Fibroblast of lung (primary cell): ENCODE data around the gene SLC39A6. TPM values are rescaled to one million over a fixed set of nuclear protein-coding genes. Genes with fewer than 3 reads are reported as not detected.
A peak's percentile ranks its signal among the peaks of the same experiment; 100 is the strongest.
"Not testable (repeated sequence)": the region's sequence is repeated elsewhere in the genome, so short reads cannot be mapped to it uniquely, and the experiment has no call there.

Source experiments
- DNase-seq, 2 donors: peaks; one replicate each; pipeline versions ENCODE4 v3.0.0 to v3.0.0-alpha.2; 2010; ENCODE audit warnings: low read depth in 2 of 2
- H2AFZ ChIP-seq: 2 replicates; pipeline ENCODE4 v1.5.1; 2012; ENCODE audit warnings: low read length, control low read depth, inconsistent platforms
- H3K27ac ChIP-seq: 2 replicates; pipeline ENCODE4 v1.5.1; 2011; ENCODE audit warnings: low read length, control low read depth; ENCODE audit not compliant: insufficient read depth
- H3K27me3 ChIP-seq: 2 replicates; pipeline ENCODE4 v1.5.1; 2011; ENCODE audit warnings: mild to moderate bottlenecking, low read length; ENCODE audit not compliant: control insufficient read depth, insufficient read depth
- H3K36me3 ChIP-seq: 2 replicates; pipeline ENCODE4 v1.5.1; 2011; ENCODE audit warnings: low read length; ENCODE audit not compliant: control insufficient read depth, insufficient read depth
- H3K4me1 ChIP-seq: 2 replicates; pipeline ENCODE4 v1.5.1; 2011; ENCODE audit warnings: low read length; ENCODE audit not compliant: control insufficient read depth, insufficient read depth; ENCODE audit errors: extremely low read depth
- H3K4me2 ChIP-seq: 2 replicates; pipeline ENCODE4 v1.5.1; 2011; ENCODE audit warnings: low read length, control low read depth; ENCODE audit not compliant: insufficient read depth; ENCODE audit errors: extremely low read depth
- H3K4me3 ChIP-seq, 4 experiments: fragments of 200-600 bp in 1 of 4; sonication (generic) in 1 of 4; replicated peaks in 1 of 4; 2 replicates each; pipeline ENCODE4 v1.5.1; 2011 to 2016; ENCODE audit warnings: low read length in 4 of 4, low read depth in 3 of 4, mild to moderate bottlenecking in 3 of 4, control low read depth in 2 of 4, inconsistent platforms in 1 of 4, mixed read lengths in 1 of 4; ENCODE audit not compliant: insufficient read depth in 1 of 4; ENCODE audit errors: control extremely low read depth in 1 of 4
- H3K79me2 ChIP-seq: 2 replicates; pipeline ENCODE4 v1.5.1; 2012; ENCODE audit warnings: mild to moderate bottlenecking, low read length, inconsistent platforms; ENCODE audit not compliant: control insufficient read depth, insufficient read depth
- H3K9ac ChIP-seq: 2 replicates; pipeline ENCODE4 v1.5.1; 2011; ENCODE audit warnings: mild to moderate bottlenecking, low read length, control low read depth; ENCODE audit not compliant: insufficient read depth
- H3K9me3 ChIP-seq: 2 replicates; pipeline ENCODE4 v1.5.1; 2012; ENCODE audit warnings: low read depth, low read length; ENCODE audit not compliant: control insufficient read depth, insufficient read depth
- H4K20me1 ChIP-seq: 2 replicates; pipeline ENCODE4 v1.5.1; 2011; ENCODE audit warnings: low read length; ENCODE audit not compliant: control insufficient read depth, insufficient read depth; ENCODE audit errors: extremely low read depth
- CTCF ChIP-seq, 2 donors: IDR thresholded peaks in 1 of 2; conservative IDR thresholded peaks in 1 of 2; 1 replicate in 1 of 2; 2 replicates in 1 of 2; pipeline ENCODE4 v1.5.1; 2011 to 2012; ENCODE audit warnings: low read length in 2 of 2, control low read depth in 1 of 2, inconsistent platforms in 1 of 2, low read depth in 1 of 2, mild to moderate bottlenecking in 1 of 2
- EZH2 ChIP-seq: IDR thresholded peaks from 2 replicates; pipeline ENCODE4 v1.5.1; 2012; ENCODE audit warnings: low read length, control low read depth, mild to moderate bottlenecking; ENCODE audit errors: missing control alignments
- polyA plus RNA-seq, 2 donors: library from polyadenylated mRNA; depleted of rRNA in 1 of 2; stranded (reverse) in 1 of 2; unstranded in 1 of 2; fragments of >200 nt; gene quantifications; 2 replicates each; pipeline ENCODE4 v1.2.1, GENCODE V29; 2011 to 2012; ENCODE audit warnings: missing spikeins in 1 of 2
- total RNA-seq: library from RNA; depleted of rRNA; stranded (reverse); fragments of >200 nt; gene quantifications from 2 replicates; pipeline ENCODE4 v1.2.1, GENCODE V29; 2014

Gene SLC39A6
- total and polyA plus RNA-seq, 2 donors (not counting 1 experiment from before 2014, with no cell fraction given): 118 to 164 TPM

- TF ChIP-seq CTCF (conservative IDR thresholded peaks at IDR 0.05 in 1 of 2, IDR thresholded peaks at IDR 0.05 in 1 of 2; ENCODE audit: low read depth in 1 of 2, low read length in 2 of 2) (no peak), EZH2 (no peak)
- peak overlapping the region; percentile 41 for H3K4me2 ChIP-seq
Measured at GRCh38 chr18:36075862-36076587, 53.1 kb downstream of the SLC39A6 start.

GRCh38 chr18:36074435-36074834, 54.7 kb downstream of the SLC39A6 start:
- Histone ChIP-seq H2AFZ (no peak overlapping the region), H3K4me2 (no peak overlapping the region), H3K27ac (no peak overlapping the region), H3K4me3 (no peak overlapping the region), H4K20me1 (no peaks in the 10 kb centered on the region), H3K36me3 (no peaks in the 10 kb centered on the region), H3K4me1 (no peaks in the 10 kb centered on the region), H3K79me2 (no peaks in the 10 kb centered on the region), H3K9ac (no peak overlapping the region), H3K27me3 (no peaks in the 10 kb centered on the region), H3K9me3 (no peaks in the 10 kb centered on the region)
- no peak for TF ChIP-seq CTCF (conservative IDR thresholded peaks at IDR 0.05 in 1 of 2, IDR thresholded peaks at IDR 0.05 in 1 of 2; ENCODE audit: low read depth in 1 of 2, low read length in 2 of 2)
- TF ChIP-seq EZH2: no peak
- no peak for DNase-seq

More at GRCh38 chr18:36075862-36076587, 53.1 kb downstream of the SLC39A6 start:
- H3K79me2 ChIP-seq: no peaks in the 10 kb centered on the region
- H2AFZ ChIP-seq: no peak overlapping the region
- no peaks in the 10 kb centered on the region for H3K27me3 ChIP-seq
- DNase-seq: peak; percentile 60 to 91
- no peaks in the 10 kb centered on the region for H4K20me1 ChIP-seq
- no peaks in the 10 kb centered on the region for H3K9me3 ChIP-seq
- no peak overlapping the region for H3K4me3 ChIP-seq
- no peaks in the 10 kb centered on the region for H3K36me3 ChIP-seq
- no peak overlapping the region for H3K27ac ChIP-seq
- no peaks in the 10 kb centered on the region for H3K4me1 ChIP-seq
- H3K9ac ChIP-seq: no peak overlapping the region

- Histone ChIP-seq H3K79me2 (no peaks in the 10 kb centered on the region), H3K27me3 (no peaks in the 10 kb centered on the region), H3K9me3 (no peaks in the 10 kb centered on the region), H3K4me1 (no peaks in the 10 kb centered on the region), H3K36me3 (no peaks in the 10 kb centered on the region), H3K9ac (no peak overlapping the region), H3K27ac (no peak overlapping the region), H3K4me3 (no peak overlapping the region), H2AFZ (no peak overlapping the region), H4K20me1 (no peaks in the 10 kb centered on the region), H3K4me2 (no peak overlapping the region)
- no peak for TF ChIP-seq EZH2
- TF ChIP-seq CTCF (conservative IDR thresholded peaks at IDR 0.05 in 1 of 2, IDR thresholded peaks at IDR 0.05 in 1 of 2; ENCODE audit: low read depth in 1 of 2, low read length in 2 of 2): no peak
- no peak for DNase-seq
Measured at GRCh38 chr18:36073676-36074075, 55.5 kb downstream of the SLC39A6 start.

GRCh38 chr18:36072406-36072805, 56.7 kb downstream of the SLC39A6 start:
- H3K4me2 ChIP-seq, H4K20me1 ChIP-seq, H3K36me3 ChIP-seq, H3K27me3 ChIP-seq, H3K9ac ChIP-seq, H3K79me2 ChIP-seq, H2AFZ ChIP-seq, DNase-seq, H3K4me1 ChIP-seq, H3K27ac ChIP-seq, H3K9me3 ChIP-seq, H3K4me3 ChIP-seq: not testable (repeated sequence)
